BLaER1 treated with 17β-estradiol and CSF1 and Interleukin-3, amounts not matched to agents 10 nM and 100 nM (cell line): Measurements from ENCODE around the gene F2RL3.
"Not testable (repeated sequence)": the region's sequence is repeated elsewhere in the genome, so short reads cannot be mapped to it uniquely, and the experiment has no call there.

Experiments
- H3K27ac ChIP-seq, 11 experiments: shearing (Covaris generic); formaldehyde crosslinking; 2 replicates each; pipeline ENCODE4 v1.8.1; 2022
- H3K27me3 ChIP-seq, 11 experiments: shearing (Covaris generic); formaldehyde crosslinking; 2 replicates each; pipeline ENCODE4 v1.8.1; 2022
- H3K36me3 ChIP-seq, 11 experiments: shearing (Covaris generic); formaldehyde crosslinking; 2 replicates each; pipeline ENCODE4 v1.8.1; 2022
- H3K4me1 ChIP-seq, 10 experiments: shearing (Covaris generic); formaldehyde crosslinking; 2 replicates each; pipeline ENCODE4 v1.8.1; 2022
- H3K4me2 ChIP-seq, 11 experiments: shearing (Covaris generic); formaldehyde crosslinking; 2 replicates each; pipeline ENCODE4 v1.8.1; 2022
- H3K4me3 ChIP-seq, 10 experiments: shearing (Covaris generic); formaldehyde crosslinking; 2 replicates each; pipeline ENCODE4 v1.8.1; 2022
- H3K9ac ChIP-seq, 11 experiments: shearing (Covaris generic); formaldehyde crosslinking; 2 replicates each; pipeline ENCODE4 v1.8.1; 2022
- H3K9me3 ChIP-seq, 11 experiments: shearing (Covaris generic); formaldehyde crosslinking; replicated peaks in 1 of 11; 2 replicates each; pipeline ENCODE4 v1.8.1; 2022
- H4K20me1 ChIP-seq, 11 experiments: shearing (Covaris generic); formaldehyde crosslinking; 2 replicates each; pipeline ENCODE4 v1.8.1; 2022
- Cebpa-rat ChIP-seq, 11 experiments: shearing (Covaris generic); IDR thresholded peaks; 2 replicates each; pipeline ENCODE4 v1.8.1; 2022

Gene F2RL3

DNA sequence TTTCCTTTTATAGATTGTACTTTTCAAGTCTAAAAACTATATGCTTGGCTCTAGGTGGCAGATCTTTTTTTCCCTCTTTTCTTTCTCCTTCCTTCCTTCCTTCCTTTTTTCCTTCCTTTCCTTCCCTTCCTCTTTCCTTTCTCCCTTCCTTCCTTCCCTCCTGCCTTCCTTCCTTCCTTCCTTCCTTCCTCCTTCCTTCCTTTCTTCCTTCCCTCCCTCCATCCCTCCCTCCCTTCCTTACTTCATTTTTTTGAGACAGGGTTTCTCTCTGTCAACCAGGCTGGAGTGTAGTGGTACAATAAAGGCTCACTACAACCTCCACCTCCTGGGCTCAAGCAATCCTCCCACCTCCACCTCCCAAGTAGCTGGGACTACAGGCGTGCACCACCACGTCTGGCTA, 48.1 kb downstream of the F2RL3 start:
- no peaks in the 10 kb centered on the region for H3K27me3 ChIP-seq
- H3K4me3 ChIP-seq, result no peak overlapping the region
- no peak overlapping the region for H3K9ac ChIP-seq
- peaks cover 0 to 43% (median 7%) of the 10 kb centered on the region in 11 experiments; a peak in 12 of 22 replicates for H3K36me3 ChIP-seq
- no peak overlapping the region for H3K4me2 ChIP-seq
- no peak overlapping the region for H3K27ac ChIP-seq
- no peaks in the 10 kb centered on the region for H3K4me1 ChIP-seq
- no peaks in the 10 kb centered on the region for H4K20me1 ChIP-seq
- peaks cover 48 to 69% (median 58%) of the 10 kb centered on the region in 11 experiments for H3K9me3 ChIP-seq
- no peak for TF ChIP-seq Cebpa-rat (IDR thresholded peaks at IDR 0.05)

DNA sequence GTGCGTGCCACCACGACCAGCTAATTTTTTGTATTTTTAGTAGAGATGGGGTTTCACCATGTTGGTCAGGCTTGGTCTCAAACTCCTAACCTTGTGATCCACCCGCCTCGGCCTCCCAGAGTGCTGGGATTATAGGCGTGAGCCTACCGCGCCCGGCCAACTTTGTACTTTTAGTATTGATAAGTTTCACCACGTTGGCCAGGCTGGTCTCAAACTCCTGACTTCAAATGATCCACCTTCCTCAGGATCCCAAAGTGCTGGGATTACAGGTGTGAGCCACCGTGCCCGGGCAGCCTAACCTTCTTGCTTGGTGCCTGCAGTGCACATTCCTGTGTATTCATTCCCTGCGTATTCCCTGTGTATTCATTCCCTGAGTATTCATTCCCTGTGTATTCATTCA, 49.0 kb downstream of the F2RL3 start:
- not testable (repeated sequence) for H3K4me1 ChIP-seq, H3K4me3 ChIP-seq, H4K20me1 ChIP-seq, H3K4me2 ChIP-seq, H3K9ac ChIP-seq, H3K27me3 ChIP-seq, H3K27ac ChIP-seq
- Histone ChIP-seq H3K36me3 (peaks cover 0 to 43% (median 7%) of the 10 kb centered on the region in 11 experiments; a peak in 12 of 22 replicates), H3K9me3 (peaks cover 39 to 60% (median 50%) of the 10 kb centered on the region in 11 experiments)

DNA sequence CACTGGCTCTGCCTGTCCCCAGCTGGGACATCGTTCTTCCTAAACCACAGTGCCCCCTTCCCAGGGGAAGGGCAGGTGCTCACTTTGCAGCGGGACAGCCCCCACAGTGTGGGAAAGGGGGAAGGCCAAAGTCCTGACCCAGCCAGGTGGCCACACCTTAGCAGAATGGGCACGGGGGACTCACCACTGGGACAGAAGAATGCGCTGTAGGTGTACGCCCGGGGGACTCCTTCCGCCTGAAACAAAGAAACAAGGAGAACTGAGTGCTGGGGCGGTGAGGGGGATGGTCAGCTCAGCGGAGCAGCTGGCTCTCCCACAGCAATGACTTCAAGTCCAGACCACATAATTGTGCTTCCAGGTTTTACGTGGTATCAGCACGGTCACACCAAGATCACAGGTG, 49.4 kb downstream of the F2RL3 start:
- no peak overlapping the region for H3K4me3 ChIP-seq
- no peak overlapping the region for H3K4me2 ChIP-seq
- H3K9ac ChIP-seq, result no peak overlapping the region
- no peaks in the 10 kb centered on the region for H4K20me1 ChIP-seq
- no peaks in the 10 kb centered on the region for H3K27me3 ChIP-seq
- no peak for TF ChIP-seq Cebpa-rat (IDR thresholded peaks at IDR 0.05)
- peaks cover 35 to 55% (median 46%) of the 10 kb centered on the region in 11 experiments for H3K9me3 ChIP-seq
- peaks cover 0 to 43% (median 7%) of the 10 kb centered on the region in 11 experiments; a peak in 12 of 22 replicates for H3K36me3 ChIP-seq
- no peak overlapping the region for H3K27ac ChIP-seq
- H3K4me1 ChIP-seq, result no peaks in the 10 kb centered on the region

DNA sequence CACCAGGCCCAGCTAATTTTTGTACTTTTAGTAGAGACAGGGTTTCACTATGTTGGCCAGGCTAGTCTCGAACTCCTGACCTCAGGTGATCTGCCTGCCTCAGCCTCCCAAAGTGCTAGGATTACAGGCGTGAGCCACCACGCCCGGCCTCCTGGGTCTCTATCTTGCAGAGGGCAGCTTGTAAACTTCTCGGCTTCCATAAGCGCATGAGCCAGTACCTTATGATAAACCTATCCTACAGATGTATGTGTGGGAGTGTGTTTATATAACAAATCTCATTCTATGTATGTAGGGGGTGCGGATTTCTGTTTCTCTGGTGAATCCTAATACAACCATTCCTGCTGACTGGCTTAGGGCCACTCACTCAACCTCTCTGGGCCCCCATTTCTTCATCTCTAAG, 51.3 kb downstream of the F2RL3 start:
- not testable (repeated sequence) for H3K9ac ChIP-seq, H3K27me3 ChIP-seq, H3K27ac ChIP-seq, H3K4me3 ChIP-seq, H4K20me1 ChIP-seq, H3K4me2 ChIP-seq
- peaks cover 0 to 13% (median 9%) of the 10 kb centered on the region in 10 experiments; a peak in 16 of 20 replicates for H3K4me1 ChIP-seq
- H3K9me3 ChIP-seq, result peaks cover 17 to 37% (median 27%) of the 10 kb centered on the region in 11 experiments
- H3K36me3 ChIP-seq, result peaks cover 0 to 26% (median 5%) of the 10 kb centered on the region in 11 experiments; a peak in 9 of 22 replicates

DNA sequence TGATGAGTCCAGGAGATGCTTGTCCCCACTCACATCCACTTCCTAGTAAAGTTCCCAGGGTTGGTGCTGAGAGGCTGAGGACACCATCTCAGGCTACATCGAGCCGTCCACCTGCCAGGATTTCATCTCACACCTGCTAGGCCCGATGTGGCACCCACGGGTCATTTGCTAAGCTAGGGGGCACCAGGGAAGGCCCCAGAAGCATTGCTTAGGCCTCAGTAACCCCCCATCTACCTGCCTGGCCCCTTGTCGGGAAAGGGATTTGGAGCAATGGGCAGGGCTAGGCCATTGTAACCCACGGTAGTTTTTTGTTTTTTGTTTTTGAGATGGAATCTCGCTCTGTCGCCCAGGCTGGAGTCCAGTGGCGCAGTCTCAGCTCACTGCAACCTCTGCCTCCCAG, 51.8 kb downstream of the F2RL3 start:
- Histone ChIP-seq H4K20me1 (no peaks in the 10 kb centered on the region), H3K9ac (no peak overlapping the region), H3K9me3 (peaks cover 11 to 31% (median 22%) of the 10 kb centered on the region in 11 experiments), H3K4me1 (peaks cover 0 to 18% (median 14%) of the 10 kb centered on the region in 10 experiments; a peak in 16 of 20 replicates), H3K4me2 (no peak overlapping the region), H3K4me3 (no peak overlapping the region), H3K27ac (no peak overlapping the region), H3K36me3 (peaks cover 0 to 20% (median 4%) of the 10 kb centered on the region in 11 experiments; a peak in 9 of 22 replicates), H3K27me3 (no peaks in the 10 kb centered on the region)
- TF ChIP-seq Cebpa-rat (IDR thresholded peaks at IDR 0.05), result no peak
